Subcutaneous adipose tissue (tissue), 4 donors: ENCODE data around the gene MLLT3. TPM values are rescaled to one million over a fixed set of nuclear protein-coding genes. Genes with fewer than 3 reads are reported as not detected.

Experiments used
- CTCF ChIP-seq: fragments of 450-650 bp; IDR thresholded peaks from one replicate; pipeline ENCODE4 v1.5.1; 2016; ENCODE audit warnings: low read depth, mild to moderate bottlenecking, control low read depth, antibody characterized with exemption, moderate library complexity
- total RNA-seq, 4 donors: library from RNA; depleted of rRNA; stranded (reverse); fragments of >200 nt; gene quantifications; one replicate each; pipeline ENCODE4 v1.1.0, GENCODE V29; 2016

Gene MLLT3
- total RNA-seq, 4 donors from 2014 or later = 10.2 to 15.3 (median 11.0) TPM

GRCh38 chr9:20382460-20383071, 239.7 kb downstream of the MLLT3 start:
- no peak for TF ChIP-seq CTCF

GRCh38 chr9:20380546-20380945, 241.8 kb downstream of the MLLT3 start:
- TF ChIP-seq CTCF = no peak

GRCh38 chr9:20379804-20380225, 242.5 kb downstream of the MLLT3 start:
- TF ChIP-seq CTCF = no peak

- no peak for TF ChIP-seq CTCF
These were observed 243.4 kb downstream of the MLLT3 start for GRCh38 chr9:20378851-20379250.

GRCh38 chr9:20377790-20378189, 244.5 kb downstream of the MLLT3 start:
- TF ChIP-seq CTCF = no peak

GRCh38 chr9:20376731-20377375, 245.4 kb downstream of the MLLT3 start:
- TF ChIP-seq CTCF = no peak

GRCh38 chr9:20376042-20376441, 246.3 kb downstream of the MLLT3 start:
- no peak for TF ChIP-seq CTCF
